ENCODE measurements around the gene KBTBD4.

DNA sequence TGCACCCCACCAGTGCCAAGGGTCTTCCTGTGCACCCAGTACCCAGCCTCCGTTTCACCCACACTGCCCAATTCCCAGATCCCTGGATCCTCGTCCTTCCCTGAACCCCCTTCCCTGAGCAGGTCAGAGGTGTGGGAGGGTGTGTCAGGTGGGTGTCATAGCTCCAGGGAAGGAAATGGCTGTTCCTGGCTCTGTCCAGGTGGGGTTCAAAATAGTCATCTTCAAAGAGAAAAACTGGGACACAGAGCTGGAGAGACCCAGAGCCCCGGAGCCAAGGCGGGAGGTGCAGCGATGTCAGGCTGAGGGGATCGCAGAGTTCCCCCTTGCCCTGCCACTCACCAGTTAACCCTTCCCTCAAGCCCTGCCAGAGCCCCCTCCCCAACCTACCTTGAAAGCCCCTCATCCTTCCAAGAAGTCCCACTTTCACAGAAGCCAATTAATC lies 14.7 kb upstream of the KBTBD4 start:
- TF ChIP-seq POLR2AphosphoS5 (IDR thresholded peaks at IDR 0.05) (no peak), POLR2A (IDR thresholded peaks at IDR 0.05) (no peak)
- TF ChIP-seq, protein P1, sequence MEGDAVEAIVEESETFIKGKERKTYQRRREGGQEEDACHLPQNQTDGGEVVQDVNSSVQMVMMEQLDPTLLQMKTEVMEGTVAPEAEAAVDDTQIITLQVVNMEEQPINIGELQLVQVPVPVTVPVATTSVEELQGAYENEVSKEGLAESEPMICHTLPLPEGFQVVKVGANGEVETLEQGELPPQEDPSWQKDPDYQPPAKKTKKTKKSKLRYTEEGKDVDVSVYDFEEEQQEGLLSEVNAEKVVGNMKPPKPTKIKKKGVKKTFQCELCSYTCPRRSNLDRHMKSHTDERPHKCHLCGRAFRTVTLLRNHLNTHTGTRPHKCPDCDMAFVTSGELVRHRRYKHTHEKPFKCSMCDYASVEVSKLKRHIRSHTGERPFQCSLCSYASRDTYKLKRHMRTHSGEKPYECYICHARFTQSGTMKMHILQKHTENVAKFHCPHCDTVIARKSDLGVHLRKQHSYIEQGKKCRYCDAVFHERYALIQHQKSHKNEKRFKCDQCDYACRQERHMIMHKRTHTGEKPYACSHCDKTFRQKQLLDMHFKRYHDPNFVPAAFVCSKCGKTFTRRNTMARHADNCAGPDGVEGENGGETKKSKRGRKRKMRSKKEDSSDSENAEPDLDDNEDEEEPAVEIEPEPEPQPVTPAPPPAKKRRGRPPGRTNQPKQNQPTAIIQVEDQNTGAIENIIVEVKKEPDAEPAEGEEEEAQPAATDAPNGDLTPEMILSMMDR (IDR thresholded peaks at IDR 0.05): no peak

Data from sigmoid colon (tissue), 4 donors.